ENCODE results near the gene USP12.
"Not testable (repeated sequence)": the region's sequence is repeated elsewhere in the genome, so short reads cannot be mapped to it uniquely, and the experiment has no call there.

Gene USP12

DNA sequence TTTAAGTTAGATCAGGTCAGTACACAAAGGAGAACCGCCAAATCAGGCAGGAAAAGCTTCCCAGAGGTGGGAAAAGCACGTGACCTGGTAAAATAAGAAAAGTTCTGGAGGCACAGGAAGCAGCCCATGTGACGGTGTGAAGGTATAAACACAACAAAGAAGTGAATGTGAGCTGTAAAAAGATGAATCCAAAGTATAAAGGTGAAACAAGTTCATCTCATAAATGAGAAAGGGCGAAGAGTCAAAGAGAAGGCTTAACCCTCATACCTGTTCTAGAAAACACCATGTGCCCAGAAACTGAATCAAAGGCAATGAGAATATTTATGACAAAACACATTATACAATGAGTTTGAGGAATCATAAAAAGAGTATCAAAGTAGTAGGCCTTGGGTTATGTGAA lies 47.0 kb downstream of the USP12 start:
- H3K4me3 ChIP-seq (ENCODE audit: low read depth, low read length) = no peak overlapping the region

DNA sequence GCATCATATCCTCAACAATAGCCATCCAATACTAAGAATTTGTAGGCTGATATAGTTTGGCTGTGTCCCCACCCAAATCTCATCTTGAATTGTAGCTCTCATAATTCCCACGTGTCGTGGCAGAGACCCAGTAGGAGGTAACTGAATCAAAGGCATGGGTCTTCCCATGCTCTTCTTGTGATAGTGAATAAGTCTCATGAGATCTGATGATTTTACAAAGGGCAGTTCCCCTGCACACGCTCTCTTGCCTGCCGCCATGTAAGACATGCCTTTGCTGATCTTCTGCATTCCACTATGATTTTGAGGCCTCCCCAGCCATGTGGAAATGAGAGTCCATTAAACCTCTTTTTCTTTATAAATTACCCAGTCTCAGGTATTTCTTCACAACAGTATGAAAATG lies 48.2 kb downstream of the USP12 start:
- not testable (repeated sequence) for H3K4me3 ChIP-seq (ENCODE audit: low read depth, low read length)

DNA sequence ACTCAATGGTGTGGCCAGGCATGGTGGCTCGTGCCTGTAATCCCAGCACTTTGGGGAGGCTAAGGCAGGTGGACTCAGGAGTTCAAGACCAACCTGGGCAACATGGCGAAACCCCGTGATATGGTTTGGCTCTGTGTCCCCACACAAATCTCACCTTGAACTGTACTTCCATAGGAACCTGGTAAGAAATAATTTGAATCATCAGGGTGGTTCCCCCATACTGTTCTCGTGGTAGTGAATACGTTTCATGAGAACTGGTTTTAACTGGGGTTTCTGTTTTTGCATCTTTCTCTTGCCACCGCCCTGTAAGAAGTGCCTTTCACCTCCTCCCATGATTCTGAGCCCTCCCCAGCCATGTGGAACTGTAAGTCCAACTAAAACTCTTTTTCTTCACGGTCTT lies 49.6 kb downstream of the USP12 start:
- H3K4me3 ChIP-seq (ENCODE audit: low read depth, low read length) = no peak overlapping the region

DNA sequence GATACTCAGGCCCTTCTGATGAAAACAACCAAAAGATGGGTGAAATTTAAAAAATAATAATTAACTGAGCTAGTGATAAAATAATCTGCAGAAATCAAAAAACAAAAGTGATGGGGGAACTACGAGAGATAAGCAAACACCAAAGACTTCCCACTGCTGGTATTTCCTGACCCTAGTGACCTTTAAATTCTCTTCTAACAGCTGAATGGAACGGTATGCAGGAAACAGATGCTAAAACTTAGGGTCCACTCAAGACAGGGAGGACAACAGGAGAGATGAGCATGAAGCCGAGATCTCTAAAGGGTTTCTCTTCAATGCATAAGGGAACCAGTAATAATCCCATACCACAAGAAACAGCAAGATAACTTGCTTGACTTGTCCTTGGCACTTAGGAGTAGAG lies 50.8 kb downstream of the USP12 start:
- no peak overlapping the region for H3K4me3 ChIP-seq (ENCODE audit: low read depth, low read length)

DNA sequence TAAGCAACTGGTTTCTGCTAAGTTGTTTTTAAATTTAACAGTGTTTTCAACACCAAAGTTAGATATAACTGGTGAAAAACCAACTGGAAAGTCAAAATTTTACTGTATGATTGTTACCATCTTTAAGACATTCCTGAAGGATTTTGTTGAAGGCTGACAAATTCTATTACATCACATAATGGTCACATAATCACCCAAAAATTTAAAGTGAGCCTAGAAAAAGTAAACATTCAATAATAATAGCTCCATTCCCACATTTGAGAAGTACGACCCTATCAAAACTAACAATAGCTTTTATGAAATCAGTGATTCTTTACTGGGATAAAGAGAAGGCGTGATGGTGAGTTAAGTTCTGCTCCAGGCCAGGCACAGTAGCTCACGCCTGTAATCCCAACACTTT lies 51.6 kb downstream of the USP12 start:
- H3K4me3 ChIP-seq (ENCODE audit: low read depth, low read length) = no peak overlapping the region

DNA sequence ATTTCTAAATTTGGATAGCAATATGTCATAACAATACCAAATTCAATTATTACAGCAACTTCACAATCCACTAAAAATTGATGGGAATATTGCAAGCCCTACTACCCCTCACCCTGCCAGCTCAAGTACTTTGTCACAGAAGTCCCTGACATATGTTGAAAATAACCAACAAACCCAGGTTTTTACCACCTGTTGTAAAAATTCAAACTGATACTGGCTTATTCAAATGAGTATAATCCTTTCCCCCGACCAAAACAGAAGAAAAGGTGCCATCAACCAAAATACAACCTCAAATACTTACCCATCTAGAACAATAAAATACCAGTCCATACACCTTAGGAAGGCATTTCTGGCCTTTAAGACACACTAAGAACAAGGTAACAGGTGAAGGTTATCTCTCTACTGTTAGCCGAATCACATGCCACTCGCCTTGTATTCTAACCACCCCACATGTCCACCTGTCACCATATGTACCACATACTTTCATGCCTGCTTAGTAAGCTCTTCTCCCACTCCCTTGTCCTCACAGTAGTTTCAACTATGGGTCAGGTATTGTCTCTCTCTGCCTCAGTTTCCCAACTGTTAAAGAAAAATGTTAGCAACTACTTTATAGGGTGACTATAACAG lies 53.1 kb downstream of the USP12 start:
- H3K4me3 ChIP-seq (ENCODE audit: low read depth, low read length) = no peak overlapping the region

DNA sequence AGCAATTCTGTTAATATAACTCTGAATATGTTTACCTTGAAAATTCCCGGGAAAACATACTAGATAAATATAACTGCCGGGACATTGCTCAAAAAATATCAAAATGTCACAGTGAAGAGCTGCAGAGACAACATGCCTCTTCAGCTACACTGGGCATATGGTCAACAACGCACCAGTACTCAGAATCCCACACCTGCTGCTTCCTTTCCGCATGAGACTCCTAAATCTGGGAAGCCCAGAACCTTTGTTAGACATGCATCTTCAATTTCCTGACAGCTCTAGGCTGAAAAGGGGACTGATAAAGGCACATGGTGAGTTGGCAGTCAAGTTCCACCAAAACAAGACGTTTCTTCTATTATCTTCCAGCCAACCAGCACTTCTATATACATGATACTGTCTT lies 53.7 kb downstream of the USP12 start:
- no peak overlapping the region for H3K4me3 ChIP-seq (ENCODE audit: low read depth, low read length)

DNA sequence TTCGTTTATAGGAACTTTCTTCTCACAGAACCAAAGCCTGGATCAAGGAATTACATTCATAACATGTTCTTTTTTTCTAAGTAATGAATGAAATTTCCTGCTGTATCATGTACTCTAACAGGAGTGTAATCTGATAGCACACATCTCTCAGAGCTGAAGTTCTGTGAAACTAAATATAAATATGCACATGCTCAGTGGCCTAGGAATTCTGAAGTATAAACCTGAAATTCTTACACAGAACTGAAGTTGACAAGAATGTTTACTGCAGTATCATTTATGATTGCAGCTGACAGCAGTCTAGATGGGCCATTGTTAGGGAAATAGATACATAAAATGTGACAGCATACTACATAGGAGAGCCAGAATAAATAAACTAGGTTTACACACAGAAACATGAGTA lies 54.5 kb downstream of the USP12 start:
- H3K4me3 ChIP-seq (ENCODE audit: low read depth, low read length) = no peak overlapping the region

DNA sequence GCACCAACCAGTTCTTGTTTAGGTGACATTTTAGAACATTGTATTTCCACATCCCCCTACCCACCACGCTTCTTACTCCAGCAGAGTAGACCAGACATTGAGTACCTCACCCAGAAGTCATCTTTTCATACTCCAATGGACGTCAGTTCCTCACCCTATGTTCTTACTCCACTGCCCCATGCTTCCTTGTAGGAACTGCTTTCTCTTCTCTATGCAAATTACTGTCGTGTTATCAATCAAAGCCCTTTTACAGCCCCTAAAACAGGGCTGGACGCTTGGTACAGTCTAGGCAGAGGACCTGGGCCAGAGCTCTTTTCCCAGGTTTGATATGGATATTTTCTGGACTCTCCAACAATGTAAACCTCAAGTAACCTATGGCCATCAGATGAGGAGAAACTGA lies 58.2 kb downstream of the USP12 start:
- H3K4me3 ChIP-seq (ENCODE audit: low read depth, low read length) = no peak overlapping the region

DNA sequence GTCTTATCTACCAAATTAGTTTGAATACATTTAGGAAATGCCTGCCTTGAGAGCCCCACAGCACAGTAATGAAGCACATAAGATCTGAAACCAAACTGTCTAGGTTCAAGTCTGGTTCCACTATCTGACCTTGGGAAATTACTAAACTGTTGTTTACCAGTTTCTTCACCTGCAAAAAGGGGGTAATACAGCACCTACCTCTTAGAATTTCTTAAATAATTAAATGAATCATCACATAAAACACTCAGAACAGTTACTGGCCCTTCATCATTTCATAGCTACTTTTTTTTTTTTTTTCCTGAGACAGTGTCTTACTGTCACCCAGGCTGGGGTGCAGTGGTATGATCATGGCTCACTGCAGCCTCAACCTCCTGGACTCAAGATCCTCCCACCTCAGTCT lies 59.6 kb downstream of the USP12 start:
- H3K4me3 ChIP-seq (ENCODE audit: low read depth, low read length) = no peak overlapping the region

DNA sequence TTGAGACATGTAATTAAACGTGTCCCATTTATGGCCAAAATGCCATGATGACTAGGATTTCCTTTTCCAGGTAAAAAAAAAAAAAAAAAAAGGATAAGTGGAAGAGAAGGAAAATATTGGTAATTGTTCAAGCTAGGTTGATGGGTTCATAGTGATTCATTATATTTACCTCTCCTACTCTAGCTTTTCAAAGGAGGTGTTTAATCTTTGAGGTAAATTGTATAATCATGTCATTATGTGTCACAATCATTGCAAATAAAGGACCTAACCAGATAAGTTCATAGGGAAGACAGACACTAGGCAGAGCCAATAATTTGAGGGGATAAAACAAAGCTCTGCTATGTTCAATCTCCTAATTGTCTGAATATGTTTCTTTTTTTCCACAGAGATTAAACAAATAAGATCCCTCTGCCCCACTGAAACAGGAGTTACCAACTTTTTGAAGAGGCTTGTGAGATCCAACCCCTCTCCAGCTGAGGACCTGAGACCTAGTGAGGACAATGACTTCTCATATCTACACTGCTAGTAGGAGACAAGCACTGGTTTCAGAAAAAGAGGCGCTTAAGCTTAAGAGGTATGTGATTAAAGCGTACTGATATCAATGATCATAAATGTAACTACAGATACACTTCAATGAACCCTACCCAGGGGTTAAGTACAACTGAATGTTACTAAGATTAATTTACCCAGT lies 61.4 kb downstream of the USP12 start:
- H3K4me3 ChIP-seq (ENCODE audit: low read depth, low read length) = no peak overlapping the region

DNA sequence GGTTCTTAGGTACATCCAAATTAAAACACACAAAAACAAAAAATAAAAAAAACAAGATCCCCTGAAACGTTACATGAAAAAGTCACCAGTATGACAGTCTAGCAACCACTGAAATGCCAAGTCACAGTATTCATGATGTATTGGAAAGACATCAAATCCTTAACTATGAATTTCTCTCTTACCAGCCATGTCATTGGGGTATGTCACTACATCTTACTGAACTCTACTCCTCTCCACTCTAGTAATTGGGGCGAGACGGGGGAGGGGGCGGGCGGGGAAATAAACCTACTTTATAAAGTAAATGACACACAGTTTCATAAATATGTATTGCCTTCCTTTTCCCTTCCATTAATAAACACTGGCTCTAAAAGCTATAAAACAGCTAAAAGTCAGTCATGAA lies 65.5 kb downstream of the USP12 start:
- no peak overlapping the region for H3K4me3 ChIP-seq (ENCODE audit: low read depth, low read length)

DNA sequence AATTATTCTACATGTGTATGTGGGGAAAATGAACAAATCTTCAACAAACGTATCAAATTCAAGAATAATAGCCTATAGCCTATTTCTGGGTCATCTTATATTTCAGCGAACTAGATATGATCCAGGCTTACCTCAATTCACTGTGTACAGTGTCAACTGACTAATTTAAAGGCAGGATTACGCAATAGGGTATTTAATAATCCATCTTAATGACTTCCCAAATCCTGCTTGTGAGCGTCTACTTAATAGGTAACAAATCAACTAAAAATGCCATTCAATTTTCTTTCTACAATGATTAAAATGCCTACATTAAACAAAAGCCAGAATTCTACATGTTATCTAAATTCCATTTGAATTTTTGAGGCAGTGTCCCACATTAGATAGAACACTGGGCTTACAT lies 67.0 kb downstream of the USP12 start:
- no peak overlapping the region for H3K4me3 ChIP-seq (ENCODE audit: low read depth, low read length)

DNA sequence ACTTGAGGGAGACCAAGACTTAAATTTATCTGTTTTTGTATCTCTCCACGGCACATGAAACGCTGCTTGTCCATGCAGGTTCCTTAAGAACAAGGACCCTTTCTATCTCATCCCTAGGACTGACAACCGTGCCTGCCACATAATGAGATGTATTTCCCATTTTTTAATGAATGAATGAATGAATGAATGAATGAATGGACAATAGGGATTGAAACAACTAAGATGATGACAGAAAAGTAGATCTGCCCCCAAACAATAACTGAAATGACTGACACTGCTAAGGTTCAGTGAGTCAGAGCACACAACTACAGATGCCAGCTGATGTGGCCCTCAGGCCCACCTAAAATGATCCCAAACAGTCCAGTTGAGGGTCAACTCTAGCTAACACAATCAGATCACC lies 69.8 kb downstream of the USP12 start:
- H3K4me3 ChIP-seq (ENCODE audit: low read depth, low read length) = no peak overlapping the region

DNA sequence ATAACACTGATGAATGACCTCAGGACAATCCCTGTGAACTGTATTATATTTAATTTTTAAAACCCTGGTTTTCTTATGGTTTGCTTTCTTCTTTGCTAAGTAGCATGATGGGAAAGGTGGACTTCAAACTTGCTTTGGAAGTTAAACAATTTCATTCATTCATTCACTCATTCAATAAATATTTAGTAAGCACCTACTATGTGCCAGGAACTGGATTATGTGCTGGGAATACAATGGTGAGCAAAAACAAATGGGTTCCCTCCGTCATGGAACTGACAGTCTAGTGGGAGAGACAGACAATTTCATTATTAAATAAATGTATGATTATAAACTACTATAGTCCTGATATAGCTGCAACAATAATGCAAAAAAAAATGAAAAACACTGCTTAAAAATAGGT lies 70.3 kb downstream of the USP12 start:
- H3K4me3 ChIP-seq (ENCODE audit: low read depth, low read length) = no peak overlapping the region

DNA sequence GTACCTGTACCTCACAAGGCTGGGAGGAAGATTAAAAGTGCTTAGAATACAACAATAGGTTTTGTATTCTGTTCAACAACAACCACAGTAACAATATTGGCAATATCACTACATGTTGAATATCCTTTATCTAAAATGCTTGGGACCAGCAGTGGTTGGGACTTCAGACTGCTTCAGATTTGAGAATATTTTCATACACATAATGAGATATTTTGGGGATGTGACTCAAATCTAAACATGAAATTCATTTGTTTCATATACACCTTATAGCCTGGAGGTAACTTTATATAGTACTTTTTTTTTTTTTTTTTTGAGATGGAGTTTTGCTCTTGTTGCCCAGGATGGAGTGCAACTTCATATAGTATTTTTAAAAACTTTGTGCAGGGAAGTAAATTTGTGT lies 73.9 kb downstream of the USP12 start:
- no peak overlapping the region for H3K4me3 ChIP-seq (ENCODE audit: low read depth, low read length)

DNA sequence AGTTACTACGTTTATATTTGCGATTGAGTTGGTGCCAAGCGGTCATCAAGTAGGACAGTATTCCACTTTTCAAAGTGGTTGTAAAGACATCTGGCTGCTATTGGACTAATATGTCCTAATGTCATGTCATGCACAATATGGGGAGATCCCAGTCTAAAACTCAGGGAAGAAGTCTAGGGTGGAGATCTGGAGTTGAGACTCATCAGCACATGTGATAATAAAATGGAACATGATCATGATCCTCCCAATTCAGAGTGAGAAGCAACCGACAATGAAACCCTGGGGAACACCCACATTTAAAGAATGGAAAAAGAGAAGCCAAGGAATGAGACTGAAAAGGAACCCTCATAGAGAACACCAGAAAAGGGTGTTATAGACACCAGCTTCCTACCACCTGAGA lies 80.2 kb downstream of the USP12 start:
- no peak overlapping the region for H3K4me3 ChIP-seq (ENCODE audit: low read depth, low read length)

DNA sequence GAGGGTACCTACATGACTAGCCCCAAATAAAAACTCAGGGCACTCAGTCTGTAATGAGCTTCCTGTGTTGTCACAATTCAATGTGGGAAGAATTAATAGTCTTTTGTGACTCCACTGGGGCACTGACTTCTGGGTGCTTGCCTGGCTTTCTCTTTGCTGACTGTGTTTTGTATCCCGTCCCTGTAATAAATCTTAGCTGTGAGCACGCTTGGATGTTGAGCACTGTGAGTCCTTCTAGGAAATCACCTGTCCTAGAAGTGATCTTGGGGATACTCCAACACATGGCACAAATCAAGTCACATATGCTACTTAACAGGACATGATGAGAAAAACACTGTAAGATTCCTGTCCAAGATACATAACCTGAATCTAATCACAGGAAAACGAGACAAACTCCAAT lies 83.0 kb downstream of the USP12 start:
- no peak overlapping the region for H3K4me3 ChIP-seq (ENCODE audit: low read depth, low read length)

DNA sequence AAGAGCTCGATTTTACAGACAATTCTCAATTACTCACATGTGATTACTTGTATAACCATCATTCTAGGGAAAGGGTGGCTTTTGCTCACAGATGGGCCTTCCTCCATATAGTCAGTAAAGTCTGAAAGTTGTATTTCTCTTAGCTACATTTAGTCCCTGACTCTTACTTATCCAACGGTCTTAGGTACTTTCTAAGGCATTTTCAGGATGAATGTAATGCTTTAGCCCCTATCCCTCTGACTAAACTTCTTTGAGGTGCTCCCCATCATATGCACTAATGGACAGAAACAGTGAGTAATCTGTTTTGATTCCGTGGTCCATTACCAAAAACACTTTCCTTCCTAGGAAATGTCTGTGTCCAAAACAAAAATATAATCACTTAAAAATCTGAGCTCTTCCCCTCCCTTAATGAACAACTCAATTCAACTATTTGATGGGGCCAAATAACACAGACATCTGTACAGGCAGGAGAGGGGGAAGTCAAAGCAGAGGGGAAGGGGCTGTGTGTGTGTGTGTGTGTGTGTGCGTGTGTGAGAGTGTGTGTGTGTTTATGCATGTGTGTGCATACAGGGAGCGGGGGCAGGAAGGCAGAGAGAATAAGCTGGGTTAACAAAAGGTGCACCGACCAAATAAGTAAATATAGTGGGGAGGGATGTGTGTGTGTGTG lies 84.9 kb downstream of the USP12 start:
- no peak overlapping the region for H3K4me3 ChIP-seq (ENCODE audit: low read depth, low read length)

DNA sequence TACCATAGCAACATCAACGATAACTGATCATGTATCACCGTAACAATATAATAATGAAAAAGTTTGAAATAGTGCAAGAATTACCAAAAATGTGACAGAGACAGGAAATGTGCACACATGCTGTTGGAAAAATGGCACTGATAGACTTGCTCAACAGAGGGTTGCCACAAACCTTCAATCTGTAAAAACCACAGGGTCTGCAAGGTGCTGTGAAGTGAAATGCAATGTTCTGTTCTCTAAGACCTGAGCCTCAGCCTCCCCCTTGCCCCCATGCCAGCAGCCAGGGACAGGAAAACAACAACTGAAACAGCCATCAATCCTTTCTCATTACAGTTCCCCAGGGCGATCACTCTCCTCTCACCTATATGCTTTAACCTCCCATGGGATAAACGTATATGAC lies 88.4 kb downstream of the USP12 start:
- H3K4me3 ChIP-seq (ENCODE audit: low read depth, low read length) = no peak overlapping the region

DNA sequence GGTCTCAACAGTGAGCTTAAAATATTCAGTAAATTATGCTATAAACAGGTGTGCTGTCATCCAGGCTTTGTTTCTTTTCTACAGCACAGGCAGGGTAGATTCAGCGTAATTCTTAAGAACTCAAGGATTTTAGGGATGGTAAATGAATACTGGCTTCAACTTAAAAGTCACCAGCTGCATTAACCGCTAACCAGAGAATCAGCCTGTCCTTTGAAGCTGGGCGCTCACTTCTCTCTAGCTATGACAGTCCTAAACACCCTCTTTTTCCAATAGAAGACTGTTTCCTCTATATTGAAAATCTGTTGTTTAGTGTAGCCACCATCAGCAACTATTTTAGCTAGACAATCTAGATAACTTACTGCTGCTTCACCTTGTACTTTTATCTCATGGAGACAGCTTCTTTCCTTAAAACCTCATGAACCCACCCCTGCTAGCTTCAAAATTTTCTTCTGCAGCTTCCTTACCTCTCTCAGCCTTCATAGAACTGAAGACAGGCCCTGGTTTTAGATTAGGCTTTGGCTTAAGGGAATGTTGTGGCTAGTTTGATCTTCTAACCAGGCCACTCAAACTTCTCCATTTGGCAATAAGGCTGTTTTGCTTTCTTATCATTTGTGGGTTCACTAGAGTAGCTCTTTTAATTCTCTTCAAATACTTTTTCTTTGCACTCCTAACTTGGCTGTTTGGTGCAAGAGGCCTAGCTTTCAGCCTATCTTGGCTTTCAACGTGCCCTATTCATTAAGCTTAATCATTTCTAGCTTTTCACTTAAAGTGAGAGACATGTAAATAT lies 89.5 kb downstream of the USP12 start:
- H3K4me3 ChIP-seq (ENCODE audit: low read depth, low read length) = no peak overlapping the region

All from iPS-11a (cell line).